GM18868 (cell line): ENCODE data around the gene ATP8A1.
"Not testable (repeated sequence)": the region's sequence is repeated elsewhere in the genome, so short reads cannot be mapped to it uniquely, and the experiment has no call there.

Experiments
- ATAC-seq: cut with Tn5 transposase; IDR thresholded peaks from one replicate; pipeline ENCODE4 v1.9.1; 2021; ENCODE audit warnings: mild to moderate bottlenecking, moderate library complexity; ENCODE audit not compliant: unreplicated experiment

The ATP8A1 gene

DNA sequence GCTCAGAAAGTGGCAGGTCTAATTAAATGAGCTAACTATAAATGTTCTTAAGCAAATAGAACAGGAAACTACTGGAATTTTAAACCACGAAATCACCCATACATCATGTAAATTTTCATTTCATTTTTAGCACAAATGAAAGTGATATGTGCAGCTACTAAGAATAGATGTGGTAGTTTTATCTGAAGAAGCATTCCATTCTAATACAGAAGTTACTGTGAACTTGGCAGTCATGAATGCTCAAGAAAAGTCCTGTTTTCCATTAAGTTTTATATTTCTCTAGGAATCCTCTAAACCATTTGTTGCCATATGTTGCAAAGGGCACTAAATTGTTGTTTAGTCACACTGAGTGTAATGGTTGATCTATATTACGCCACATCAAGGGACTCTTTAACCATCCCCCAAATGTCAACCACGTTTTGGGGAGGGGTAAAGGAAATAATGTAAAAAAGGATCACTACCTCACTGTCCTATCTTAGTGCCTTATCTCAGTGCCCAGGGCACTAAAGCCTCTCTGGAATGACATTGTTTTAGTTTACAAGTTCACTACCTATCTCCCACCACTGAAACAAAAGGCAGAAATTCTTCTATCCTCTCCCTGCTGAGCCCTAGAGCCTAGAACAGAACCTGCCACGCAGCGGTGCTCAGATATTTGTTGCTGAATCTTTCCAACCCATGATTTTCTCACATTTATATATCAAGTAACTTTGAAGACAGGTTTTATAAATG, 141.6 kb downstream of the ATP8A1 start:
- ATAC-seq: peak; percentile 52

DNA sequence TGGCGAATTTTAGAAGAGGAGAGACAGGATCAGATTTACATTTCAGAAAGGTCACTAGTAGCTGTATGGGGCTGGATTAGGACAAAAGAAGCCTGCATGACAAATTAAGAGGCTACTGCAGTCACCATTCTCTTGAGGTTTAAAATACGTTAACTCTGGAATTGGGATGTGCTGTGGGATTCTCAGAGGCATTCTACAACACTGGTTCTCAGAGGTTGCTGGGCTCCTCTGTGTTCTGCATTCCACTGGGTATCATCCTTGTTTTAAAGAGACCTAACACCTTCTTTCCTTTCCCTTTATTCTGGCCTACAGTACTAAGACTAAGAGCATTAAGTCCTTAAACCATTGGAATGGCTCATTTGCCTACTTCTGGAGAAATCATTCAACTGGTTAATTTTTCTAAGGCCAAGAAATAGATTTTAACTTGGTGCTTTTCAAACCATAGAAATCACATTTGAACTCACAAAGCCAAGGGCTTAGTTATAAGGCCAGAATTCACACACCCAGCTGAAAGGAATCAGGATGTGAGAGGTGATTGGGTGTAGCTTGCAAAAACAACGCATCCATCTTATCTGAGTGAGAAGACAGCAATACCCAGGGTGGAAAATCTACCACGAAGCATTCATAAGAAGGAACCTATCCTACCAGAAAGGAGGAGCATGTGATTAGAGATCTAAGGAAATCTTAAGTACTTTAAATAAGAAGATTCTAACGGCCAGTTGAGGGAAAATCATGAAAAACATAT, 143.0 kb downstream of the ATP8A1 start:
- ATAC-seq: no peak

DNA sequence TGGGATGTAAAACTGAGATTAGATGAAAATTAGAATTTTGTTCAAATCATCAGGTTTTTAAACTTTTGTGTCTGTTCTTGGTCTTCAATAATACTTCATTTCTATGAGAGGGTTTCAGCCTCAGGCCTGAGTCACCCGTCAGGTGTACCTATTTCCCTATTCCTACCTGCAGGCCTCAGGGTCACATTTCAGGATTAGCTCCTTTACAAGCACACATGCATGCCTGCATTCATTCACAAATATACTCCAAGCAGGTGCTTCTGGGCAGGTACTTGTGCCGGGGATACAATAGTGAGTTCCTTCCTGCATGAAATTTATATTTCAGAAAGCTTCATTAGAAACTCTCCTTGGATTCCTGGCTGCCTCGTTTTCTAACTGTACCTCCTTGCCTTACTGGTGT, 144.7 kb downstream of the ATP8A1 start:
- no peak for ATAC-seq

DNA sequence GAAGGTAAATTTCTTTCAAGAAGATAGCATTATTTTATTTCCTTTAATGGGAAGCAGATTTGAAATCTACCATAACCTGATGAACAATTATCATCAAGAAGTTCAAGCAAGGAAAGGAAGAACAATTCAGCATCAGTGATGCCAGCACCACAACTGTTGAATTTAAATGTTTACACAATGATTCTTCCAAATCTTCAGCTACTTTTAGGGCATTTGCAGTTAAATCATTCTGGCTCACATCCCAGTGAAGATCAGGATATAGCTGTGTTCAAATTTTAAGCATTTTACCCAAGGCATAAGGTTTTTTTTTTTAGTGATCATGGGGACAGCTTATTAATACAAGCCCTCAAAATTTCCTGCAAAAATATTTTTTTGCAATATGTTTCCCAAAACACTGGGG, 146.7 kb downstream of the ATP8A1 start:
- no peak for ATAC-seq

DNA sequence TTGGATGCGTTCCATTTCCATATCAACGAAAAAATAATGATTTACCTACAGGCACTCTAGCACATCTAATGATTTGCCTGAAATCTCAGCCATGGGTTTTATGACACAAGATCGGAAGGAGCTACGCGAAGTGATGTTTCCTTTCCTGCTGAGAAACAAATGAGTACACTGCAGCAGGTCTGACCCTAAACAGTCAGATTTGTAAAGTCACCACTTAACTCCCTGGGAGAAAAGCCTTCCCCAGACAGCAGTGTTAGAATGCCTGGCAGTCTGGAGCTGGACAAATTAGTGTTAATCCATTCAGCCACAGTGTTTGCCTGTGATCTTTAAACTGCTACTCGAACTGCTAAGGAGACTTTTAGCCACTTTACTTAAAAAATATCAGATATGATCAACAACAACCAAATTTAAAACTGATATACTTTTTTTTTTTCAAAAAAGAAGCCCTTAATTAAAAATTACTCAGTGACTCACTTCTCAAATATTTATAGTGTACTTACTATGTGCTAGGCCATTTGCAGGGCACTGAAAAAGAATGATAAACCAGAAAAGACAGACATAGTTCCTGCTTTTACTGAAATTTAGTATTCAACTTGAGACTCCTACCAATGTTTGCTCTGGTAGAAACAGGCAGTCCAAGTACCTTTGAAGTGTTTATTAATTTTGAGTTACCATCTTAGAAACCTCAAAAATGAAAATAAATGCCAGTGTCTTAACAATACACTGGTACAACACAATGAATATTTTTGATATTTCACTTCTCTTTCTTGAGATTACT, 155.1 kb downstream of the ATP8A1 start:
- no peak for ATAC-seq

DNA sequence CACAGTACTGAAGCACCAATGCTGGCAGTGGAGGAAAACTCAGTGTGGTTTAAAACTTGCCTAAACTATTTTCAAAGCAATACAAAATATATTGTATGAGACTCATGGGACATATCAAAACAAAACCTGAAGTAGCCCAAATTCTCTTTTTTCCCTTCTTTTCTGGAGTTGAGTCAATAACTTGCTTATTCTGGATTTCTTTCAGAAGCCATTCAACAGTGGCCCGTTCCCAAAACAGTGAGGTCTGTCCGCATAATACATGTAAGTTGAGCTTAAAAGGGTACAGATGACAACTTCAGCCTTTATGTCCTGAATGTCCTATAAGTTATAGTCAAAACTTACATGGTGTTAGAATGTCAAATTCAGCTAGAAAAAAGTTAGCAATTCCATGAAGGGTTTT, 158.9 kb downstream of the ATP8A1 start:
- no peak for ATAC-seq

GRCh38 chr4:42497142-42497910, 159.6 kb downstream of the ATP8A1 start:
- no peak for ATAC-seq

- no peak for ATAC-seq
Measured at GRCh38 chr4:42492962-42493361, 163.9 kb downstream of the ATP8A1 start.

GRCh38 chr4:42490015-42490414, 166.9 kb downstream of the ATP8A1 start:
- peak; percentile 13 for ATAC-seq

DNA sequence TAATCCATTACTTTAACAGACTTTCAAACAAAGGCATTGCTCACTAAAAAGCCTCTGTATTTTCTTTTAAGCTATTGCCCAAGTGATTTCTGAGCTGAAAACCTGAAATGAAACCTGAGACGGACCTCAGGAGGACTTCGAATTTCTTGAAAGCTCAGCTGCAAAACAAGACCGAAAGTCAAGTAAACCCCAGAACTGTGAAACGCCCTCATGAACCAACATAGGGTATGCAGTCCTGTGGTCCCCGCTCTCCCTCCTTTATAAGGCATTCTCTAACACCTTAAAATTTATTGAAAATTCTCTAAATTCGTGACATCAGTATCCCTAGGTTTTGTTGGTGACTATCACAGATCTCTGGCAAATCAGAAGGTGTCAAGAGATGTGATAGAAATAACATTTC, 167.8 kb downstream of the ATP8A1 start:
- peak; percentile 75 for ATAC-seq

DNA sequence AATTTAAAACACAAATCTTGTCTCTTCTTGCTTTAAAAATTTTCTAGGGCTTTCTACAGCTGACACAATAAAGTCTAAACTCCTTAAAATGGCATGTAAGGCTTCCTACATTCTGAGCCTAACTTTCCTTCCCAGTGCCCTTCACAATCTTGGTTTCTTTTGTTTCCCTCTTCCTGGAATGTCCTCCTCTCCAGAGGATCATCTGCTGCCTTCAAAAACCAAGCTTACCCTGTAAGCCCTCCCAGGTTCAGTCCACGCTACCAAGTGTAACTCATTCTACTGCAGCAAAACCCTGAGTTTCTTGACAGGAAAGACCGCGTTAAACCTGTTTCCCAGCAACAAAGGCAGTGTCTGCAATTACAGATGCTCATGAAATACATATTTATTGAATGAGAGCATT, 168.4 kb downstream of the ATP8A1 start:
- ATAC-seq: no peak

DNA sequence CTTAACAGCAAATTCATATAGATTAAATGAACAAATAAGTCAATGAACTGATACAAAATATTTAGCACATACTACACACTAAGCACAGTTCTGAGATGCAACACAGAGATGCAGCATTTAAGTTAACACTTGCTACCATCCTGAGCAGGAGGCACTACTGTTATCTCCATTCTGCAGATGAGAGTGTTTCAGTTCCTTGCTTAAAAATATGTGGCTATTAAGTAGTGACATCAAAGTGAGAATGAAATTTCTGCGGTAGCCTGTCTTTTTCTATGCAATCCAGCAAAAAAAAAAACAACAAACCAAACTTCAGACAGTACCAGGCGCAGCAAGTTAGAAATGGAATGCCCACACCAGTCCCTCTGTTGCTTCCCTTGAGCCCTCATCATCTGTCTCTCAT, 168.8 kb downstream of the ATP8A1 start:
- ATAC-seq: peak; percentile 81

- no peak for ATAC-seq
Measured at GRCh38 chr4:42487230-42487629, 169.7 kb downstream of the ATP8A1 start.

- ATAC-seq: not testable (repeated sequence)
Measured at GRCh38 chr4:42486156-42486555, 170.7 kb downstream of the ATP8A1 start.

GRCh38 chr4:42484630-42485029, 172.3 kb downstream of the ATP8A1 start:
- no peak for ATAC-seq

- ATAC-seq: no peak
Measured at GRCh38 chr4:42483426-42484379, 173.2 kb downstream of the ATP8A1 start.

GRCh38 chr4:42482516-42483327, 174.2 kb downstream of the ATP8A1 start:
- no peak for ATAC-seq

- ATAC-seq: no peak
Measured at GRCh38 chr4:42480717-42481116, 176.2 kb downstream of the ATP8A1 start.

- ATAC-seq: no peak
Measured at GRCh38 chr4:42480281-42480680, 176.6 kb downstream of the ATP8A1 start.
